Endodermal cell (in vitro differentiated cells): ENCODE measurements around the gene NEDD9. TPM values are rescaled to one million over a fixed set of nuclear protein-coding genes. Genes with fewer than 3 reads are reported as not detected.

ENCODE experiments used
- DNase-seq: peaks from one replicate; pipeline ENCODE4 v3.0.0-alpha.2; 2017
- H3K27ac ChIP-seq: 2 replicates; pipeline ENCODE4 v1.5.1; 2013; ENCODE audit warnings: mild to moderate bottlenecking, low read depth, low read length, moderate library complexity
- H3K27me3 ChIP-seq: 2 replicates; pipeline ENCODE4 v1.6.1; 2013; ENCODE audit warnings: mild to moderate bottlenecking, low read length, moderate library complexity; ENCODE audit not compliant: insufficient read depth, control insufficient read depth, poor library complexity, severe bottlenecking
- H3K36me3 ChIP-seq: 2 replicates; pipeline ENCODE4 v1.7.0; 2013; ENCODE audit warnings: mild to moderate bottlenecking, low read length, moderate library complexity; ENCODE audit not compliant: control insufficient read depth, insufficient read depth
- H3K4me1 ChIP-seq: one replicate; pipeline ENCODE4 v1.7.0; 2013; ENCODE audit warnings: low read length; ENCODE audit not compliant: control insufficient read depth, insufficient read depth
- H3K4me3 ChIP-seq: 2 replicates; pipeline ENCODE4 v1.5.1; 2013; ENCODE audit warnings: mild to moderate bottlenecking, low read length, moderate library complexity
- H3K9ac ChIP-seq: 2 replicates; pipeline ENCODE4 v1.6.1; 2013; ENCODE audit warnings: mild to moderate bottlenecking, low read length, moderate library complexity; ENCODE audit not compliant: poor library complexity, severe bottlenecking; ENCODE audit errors: extremely low read depth
- H3K9me3 ChIP-seq: 2 replicates; pipeline ENCODE4 v1.6.1; 2013; ENCODE audit warnings: mild to moderate bottlenecking, low read length, moderate library complexity; ENCODE audit not compliant: control insufficient read depth
- H3K27ac Mint-ChIP-seq: 2 replicates; pipeline ENCODE4 v1.8.0; 2020; ENCODE audit warnings: mixed read lengths
- H3K27me3 Mint-ChIP-seq: 2 replicates; pipeline ENCODE4 v1.8.0; 2021; ENCODE audit warnings: mild to moderate bottlenecking, mixed read lengths; ENCODE audit not compliant: insufficient read depth
- H3K36me3 Mint-ChIP-seq: 2 replicates; pipeline ENCODE4 v1.8.0; 2020; ENCODE audit warnings: low read depth, mixed read lengths
- H3K4me1 Mint-ChIP-seq: 2 replicates; pipeline ENCODE4 v1.8.0; 2020; ENCODE audit warnings: mixed read lengths
- H3K4me3 Mint-ChIP-seq: 2 replicates; pipeline ENCODE4 v1.8.0; 2020; ENCODE audit warnings: mild to moderate bottlenecking, moderate library complexity, mixed read lengths
- H3K9me3 Mint-ChIP-seq: 2 replicates; pipeline ENCODE4 v1.8.0; 2020; ENCODE audit warnings: mild to moderate bottlenecking, mixed read lengths
- WGBS, 2 experiments: methylation state at CpG; one replicate each; pipeline versions ENCODE4 v1.1.5 to v1.1.7; 2013; ENCODE audit warnings: missing lambda C conversion rate in 2 of 2, mixed read lengths in 1 of 2; ENCODE audit not compliant: insufficient coverage in 1 of 2, insufficient read length in 1 of 2; 5-methylcytosine and 5-hydroxymethylcytosine counted together
- total RNA-seq, 2 donors: library from RNA; stranded (reverse); fragmentation: NEBNext Ultra II Directional in 1 of 2; extraction: Animal tissue kit (Norgen Biotek cat#: 25700) in 1 of 2; gene quantifications; 2 replicates in 1 of 2; 3 replicates in 1 of 2; pipeline ENCODE4 v1.2.1, GENCODE V29; 2021
- TF ChIP-seq, protein P1 (sequence below): fragments of 200-600 bp; sonication (generic); conservative IDR thresholded peaks from 2 replicates; pipeline ENCODE4 v1.5.0; 2021; ENCODE audit warnings: antibody characterized with exemption, mild to moderate bottlenecking

NEDD9 gene
- total RNA-seq, 2 donors from 2014 or later: 1.7 to 7.4 TPM

DNA sequence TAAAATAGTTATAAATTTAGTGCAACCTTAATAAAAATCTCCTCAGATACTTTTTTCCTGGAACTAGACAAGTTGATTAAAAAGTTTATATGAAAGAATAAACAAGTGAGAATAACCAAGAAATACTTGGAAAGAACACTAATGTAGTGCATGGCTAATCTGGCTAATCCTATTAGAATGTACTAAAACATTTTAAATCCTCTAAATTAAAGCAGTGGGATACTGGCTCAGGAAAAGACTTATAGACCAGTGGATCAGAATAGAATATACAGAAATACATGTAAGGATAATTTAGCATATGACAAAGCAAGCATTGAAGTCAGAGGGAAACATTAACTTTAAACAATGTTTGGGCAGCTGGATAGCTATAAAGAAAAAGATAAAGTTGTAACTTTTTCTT lies 79.9 kb downstream of the NEDD9 start:
- no peaks in the 10 kb centered on the region for H3K9me3 ChIP-seq
- H3K36me3 ChIP-seq: no peaks in the 10 kb centered on the region
- peaks cover 21% of the 10 kb centered on the region for H3K4me1 Mint-ChIP-seq
- H3K36me3 Mint-ChIP-seq: no peaks in the 10 kb centered on the region
- no peak overlapping the region for H3K27ac ChIP-seq
- TF ChIP-seq, protein P1, sequence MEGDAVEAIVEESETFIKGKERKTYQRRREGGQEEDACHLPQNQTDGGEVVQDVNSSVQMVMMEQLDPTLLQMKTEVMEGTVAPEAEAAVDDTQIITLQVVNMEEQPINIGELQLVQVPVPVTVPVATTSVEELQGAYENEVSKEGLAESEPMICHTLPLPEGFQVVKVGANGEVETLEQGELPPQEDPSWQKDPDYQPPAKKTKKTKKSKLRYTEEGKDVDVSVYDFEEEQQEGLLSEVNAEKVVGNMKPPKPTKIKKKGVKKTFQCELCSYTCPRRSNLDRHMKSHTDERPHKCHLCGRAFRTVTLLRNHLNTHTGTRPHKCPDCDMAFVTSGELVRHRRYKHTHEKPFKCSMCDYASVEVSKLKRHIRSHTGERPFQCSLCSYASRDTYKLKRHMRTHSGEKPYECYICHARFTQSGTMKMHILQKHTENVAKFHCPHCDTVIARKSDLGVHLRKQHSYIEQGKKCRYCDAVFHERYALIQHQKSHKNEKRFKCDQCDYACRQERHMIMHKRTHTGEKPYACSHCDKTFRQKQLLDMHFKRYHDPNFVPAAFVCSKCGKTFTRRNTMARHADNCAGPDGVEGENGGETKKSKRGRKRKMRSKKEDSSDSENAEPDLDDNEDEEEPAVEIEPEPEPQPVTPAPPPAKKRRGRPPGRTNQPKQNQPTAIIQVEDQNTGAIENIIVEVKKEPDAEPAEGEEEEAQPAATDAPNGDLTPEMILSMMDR: no peak
- H3K4me3 ChIP-seq: no peak overlapping the region
- no peak overlapping the region for H3K9ac ChIP-seq
- no peak overlapping the region for H3K27ac Mint-ChIP-seq
- H3K27me3 ChIP-seq: no peaks in the 10 kb centered on the region
- H3K4me3 Mint-ChIP-seq: no peak overlapping the region
- H3K9me3 Mint-ChIP-seq: no peaks in the 10 kb centered on the region
- peaks cover 3% of the 10 kb centered on the region for H3K4me1 ChIP-seq
- peaks cover 8% of the 10 kb centered on the region for H3K27me3 Mint-ChIP-seq
- no peak for DNase-seq

DNA sequence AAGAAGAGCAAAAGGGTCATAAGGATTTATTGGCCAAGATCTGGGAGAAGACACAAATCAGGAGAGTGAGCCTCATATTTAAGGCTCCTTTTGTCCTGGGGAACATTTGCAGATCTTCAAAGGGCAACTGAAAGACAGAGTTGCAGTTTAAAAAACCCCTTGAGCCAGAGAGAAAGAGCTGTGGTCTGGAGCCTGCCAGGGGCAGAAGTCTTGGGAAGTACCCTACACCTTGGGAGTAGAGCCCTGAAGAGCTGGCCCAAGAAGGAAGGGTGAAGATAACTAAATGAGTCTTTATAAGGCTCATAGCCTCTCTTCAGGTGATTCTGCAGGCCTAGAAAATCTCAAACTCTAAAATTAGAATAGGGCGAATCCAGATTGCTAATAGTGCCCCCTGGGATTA lies 81.0 kb downstream of the NEDD9 start:
- Mint-ChIP-seq H3K9me3 (no peaks in the 10 kb centered on the region), H3K36me3 (no peaks in the 10 kb centered on the region), H3K27me3 (peaks cover 8% of the 10 kb centered on the region), H3K27ac (no peak overlapping the region), H3K4me3 (no peak overlapping the region), H3K4me1 (peaks cover 25% of the 10 kb centered on the region)
- H3K9ac ChIP-seq: no peak overlapping the region
- DNase-seq: no peak
- no peaks in the 10 kb centered on the region for H3K36me3 ChIP-seq
- H3K4me3 ChIP-seq: no peak overlapping the region
- H3K9me3 ChIP-seq: no peaks in the 10 kb centered on the region
- WGBS, 2 experiments: 92 to 100% methylated on average over 1 of the region's 1 CpG
- TF ChIP-seq, protein P1: no peak
- peaks cover 3% of the 10 kb centered on the region for H3K4me1 ChIP-seq
- H3K27me3 ChIP-seq: no peaks in the 10 kb centered on the region
- H3K27ac ChIP-seq: no peak overlapping the region

DNA sequence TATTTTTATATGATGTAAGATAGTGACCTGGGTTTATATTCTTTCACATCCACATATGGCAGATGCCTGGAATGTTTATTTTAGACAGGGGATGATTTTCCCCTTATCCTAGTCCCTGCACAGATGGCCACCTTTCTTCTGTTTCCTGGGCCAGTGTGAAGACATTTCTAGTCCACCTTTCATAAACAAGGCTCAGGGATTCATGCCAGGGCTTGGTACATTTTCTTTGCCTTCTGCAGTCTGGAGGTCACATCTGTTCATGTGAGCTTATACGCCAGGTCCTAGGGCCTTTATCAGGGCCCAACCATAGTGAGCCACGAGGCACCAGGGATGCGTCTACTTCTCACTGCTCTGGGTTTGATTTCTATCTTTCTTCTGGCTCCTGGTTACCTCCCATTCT lies 82.9 kb downstream of the NEDD9 start:
- H3K4me1 ChIP-seq: peaks cover 3% of the 10 kb centered on the region
- TF ChIP-seq, protein P1: no peak
- H3K4me1 Mint-ChIP-seq: peaks cover 26% of the 10 kb centered on the region
- no peaks in the 10 kb centered on the region for H3K27me3 ChIP-seq
- H3K27ac ChIP-seq: no peak overlapping the region
- H3K36me3 ChIP-seq: no peaks in the 10 kb centered on the region
- H3K9me3 ChIP-seq: no peaks in the 10 kb centered on the region
- H3K9me3 Mint-ChIP-seq: no peaks in the 10 kb centered on the region
- 95 to 100% methylated on average over 2 to 3 of the region's 3 CpGs for WGBS, 2 experiments
- peaks cover 2% of the 10 kb centered on the region for H3K27me3 Mint-ChIP-seq
- H3K4me3 ChIP-seq: no peak overlapping the region
- no peak overlapping the region for H3K4me3 Mint-ChIP-seq
- no peak overlapping the region for H3K9ac ChIP-seq
- H3K27ac Mint-ChIP-seq: no peak overlapping the region
- DNase-seq: no peak
- H3K36me3 Mint-ChIP-seq: no peaks in the 10 kb centered on the region
